ENCODE data around the gene GPR156. TPM values are rescaled to one million over a fixed set of nuclear protein-coding genes. Genes with fewer than 3 reads are reported as not detected.

GPR156 gene
- total and polyA plus RNA-seq, 3 donors from 2014 or later: 5.5 to 12.7 (median 7.3) TPM

GRCh38 chr3:120214176-120214575 is 70.8 kb downstream of the GPR156 start:
- Histone ChIP-seq H3K27me3 (no peaks in the 10 kb centered on the region), H3K36me3 (ENCODE audit: low read depth, missing control alignments) (no peaks in the 10 kb centered on the region), H3K27ac (no peak overlapping the region), H3K4me1 (no peaks in the 10 kb centered on the region), H3K9me3 (no peaks in the 10 kb centered on the region), H3K4me3 (no peak overlapping the region)
- intact Hi-C loops (cut with DNase I; ENCODE audit: low total_unique reads): no loop called here
- TF ChIP-seq POLR2A (IDR thresholded peaks at IDR 0.05) (no peak), CTCF (IDR thresholded peaks at IDR 0.05) (no peak)
- WGBS, 2 donors: 61 to 66% methylated on average over 4 of the region's 4 CpGs
- DNase-seq: no peak

- intact Hi-C loops (cut with DNase I; ENCODE audit: low total_unique reads): no loop called here
- DNase-seq: no peak
- 74 to 100% methylated on average over 1 of the region's 1 CpG for WGBS, 2 donors
- H3K9me3 ChIP-seq: no peaks in the 10 kb centered on the region
- no peaks in the 10 kb centered on the region for H3K27me3 ChIP-seq
- H3K27ac ChIP-seq: no peak overlapping the region
- H3K4me3 ChIP-seq: no peak overlapping the region
- H3K4me1 ChIP-seq: no peaks in the 10 kb centered on the region
- no peaks in the 10 kb centered on the region for H3K36me3 ChIP-seq (ENCODE audit: low read depth, missing control alignments)
- TF ChIP-seq CTCF (IDR thresholded peaks at IDR 0.05) (no peak), POLR2A (IDR thresholded peaks at IDR 0.05) (no peak)
Measured at GRCh38 chr3:120212505-120212904, 72.5 kb downstream of the GPR156 start.

- Histone ChIP-seq H3K4me1 (peaks cover 1% of the 10 kb centered on the region), H3K36me3 (ENCODE audit: low read depth, missing control alignments) (no peaks in the 10 kb centered on the region), H3K27ac (no peak overlapping the region), H3K4me3 (no peak overlapping the region), H3K9me3 (no peaks in the 10 kb centered on the region), H3K27me3 (no peaks in the 10 kb centered on the region)
- 87 to 90% methylated on average over 1 of the region's 1 CpG for WGBS, 2 donors
- TF ChIP-seq CTCF (IDR thresholded peaks at IDR 0.05): no peak
- no peak for TF ChIP-seq POLR2A (IDR thresholded peaks at IDR 0.05)
- intact Hi-C loops (cut with DNase I; ENCODE audit: low total_unique reads): no loop called here
- DNase-seq: no peak
Measured at GRCh38 chr3:120209425-120209824, 75.6 kb downstream of the GPR156 start.

GRCh38 chr3:120204338-120204737 is 80.7 kb downstream of the GPR156 start:
- WGBS, 2 donors: 88 to 97% methylated on average over 5 of the region's 5 CpGs
- TF ChIP-seq CTCF (IDR thresholded peaks at IDR 0.05) (no peak), POLR2A (IDR thresholded peaks at IDR 0.05) (no peak)
- intact Hi-C loops (cut with DNase I; ENCODE audit: low total_unique reads): no loop called here
- DNase-seq: no peak
- Histone ChIP-seq H3K4me3 (no peak overlapping the region), H3K27me3 (no peaks in the 10 kb centered on the region), H3K36me3 (ENCODE audit: low read depth, missing control alignments) (no peaks in the 10 kb centered on the region), H3K27ac (no peak overlapping the region), H3K9me3 (no peaks in the 10 kb centered on the region), H3K4me1 (peaks cover 9% of the 10 kb centered on the region)

GRCh38 chr3:120203621-120204020 is 81.4 kb downstream of the GPR156 start:
- 62 to 83% methylated on average over 7 of the region's 7 CpGs for WGBS, 2 donors
- Histone ChIP-seq H3K4me1 (peaks cover 9% of the 10 kb centered on the region), H3K9me3 (no peaks in the 10 kb centered on the region), H3K27me3 (no peaks in the 10 kb centered on the region), H3K27ac (peak overlapping the region in 1 of 2 donors; percentile 19), H3K36me3 (ENCODE audit: low read depth, missing control alignments) (no peaks in the 10 kb centered on the region), H3K4me3 (no peak overlapping the region)
- TF ChIP-seq POLR2A (IDR thresholded peaks at IDR 0.05): no peak
- no peak for TF ChIP-seq CTCF (IDR thresholded peaks at IDR 0.05)
- no peak for DNase-seq
- intact Hi-C loops (cut with DNase I; ENCODE audit: low total_unique reads): no loop called here

All from testis (tissue), 3 donors.